CD8-positive, alpha-beta memory T cell (primary cell): ENCODE data around the gene MINAR1. TPM values are rescaled to one million over a fixed set of nuclear protein-coding genes. Genes with fewer than 3 reads are reported as not detected.

Experiments
- CTCF ChIA-PET: fragments of 350-600 bp; sonication (Branson Sonifier 250); formaldehyde crosslinking; loops from one replicate; lab custom pipeline; 2021; ENCODE audit warnings: antibody characterized with exemption; lab: Charles Lee
- POLR2A ChIA-PET: fragments of 350-600 bp; sonication (Branson Sonifier 250); formaldehyde crosslinking; loops from one replicate; lab custom pipeline; 2021; ENCODE audit warnings: antibody characterized with exemption; lab: Charles Lee
- DNase-seq, 5 donors: peaks; one replicate each; pipeline versions ENCODE4 v3.0.0 to v3.0.0-alpha.2; 2020 to 2022; ENCODE audit warnings: mixed read lengths in 1 of 5
- H3K27ac ChIP-seq: one replicate; pipeline ENCODE4 v1.7.0; 2013; ENCODE audit warnings: low read depth, mild to moderate bottlenecking, low read length, moderate library complexity
- H3K27me3 ChIP-seq: 2 replicates; pipeline ENCODE4 v1.7.0; 2013; ENCODE audit warnings: low read length, mild to moderate bottlenecking; ENCODE audit not compliant: insufficient read depth, poor library complexity, severe bottlenecking
- H3K36me3 ChIP-seq: 2 replicates; pipeline ENCODE4 v1.7.0; 2013; ENCODE audit warnings: mild to moderate bottlenecking, low read length, moderate library complexity; ENCODE audit not compliant: insufficient read depth
- H3K4me1 ChIP-seq: 2 replicates; pipeline ENCODE4 v1.7.0; 2013; ENCODE audit warnings: mild to moderate bottlenecking, low read length, moderate library complexity; ENCODE audit not compliant: insufficient read depth
- H3K4me3 ChIP-seq: 2 replicates; pipeline ENCODE4 v1.7.0; 2013; ENCODE audit warnings: mild to moderate bottlenecking, low read length
- H3K9me3 ChIP-seq: 2 replicates; pipeline ENCODE4 v1.7.0; 2013; ENCODE audit warnings: mild to moderate bottlenecking, low read length
- H3K27ac Mint-ChIP-seq, 8 donors: one replicate each; pipeline ENCODE4 v1.8.0; 2020 to 2021; ENCODE audit warnings: mixed read lengths in 8 of 8, mild to moderate bottlenecking in 6 of 8, inconsistent platforms in 3 of 8, moderate library complexity in 3 of 8
- H3K27me3 Mint-ChIP-seq, 2 donors: one replicate each; pipeline ENCODE4 v1.8.0; 2020 to 2021; ENCODE audit warnings: mixed read lengths in 2 of 2, mild to moderate bottlenecking in 1 of 2, moderate library complexity in 1 of 2
- H3K36me3 Mint-ChIP-seq, 3 donors: one replicate each; pipeline ENCODE4 v1.8.0; 2020 to 2021; ENCODE audit warnings: mixed read lengths in 3 of 3, inconsistent platforms in 1 of 3, mild to moderate bottlenecking in 1 of 3
- H3K4me1 Mint-ChIP-seq, 3 donors: one replicate each; pipeline ENCODE4 v1.8.0; 2020 to 2021; ENCODE audit warnings: mixed read lengths in 3 of 3, inconsistent platforms in 1 of 3, mild to moderate bottlenecking in 1 of 3
- H3K4me3 Mint-ChIP-seq, 7 donors: one replicate each; pipeline ENCODE4 v1.8.0; 2020 to 2021; ENCODE audit warnings: mixed read lengths in 7 of 7, mild to moderate bottlenecking in 6 of 7, moderate library complexity in 4 of 7, inconsistent platforms in 2 of 7
- H3K9me3 Mint-ChIP-seq, 5 donors: one replicate each; pipeline ENCODE4 v1.8.0; 2020 to 2022; ENCODE audit warnings: mixed read lengths in 5 of 5, mild to moderate bottlenecking in 3 of 5, moderate library complexity in 2 of 5, inconsistent platforms in 1 of 5
- polyA plus RNA-seq: library from polyadenylated mRNA; unstranded; fragments of 300-500 nt; fragmentation: Illumina TruSeq; gene quantifications from one replicate; pipeline ENCODE4 v1.2.3, GENCODE V29; 2021
- total RNA-seq, 2 experiments: library from RNA; stranded (reverse); gene quantifications; one replicate each; pipeline ENCODE4 v1.2.3, GENCODE V29; 2021

The MINAR1 gene
- total and polyA plus RNA-seq, 3 experiments from 2014 or later: 0.35 to 0.51 TPM; not detected in 1

DNA sequence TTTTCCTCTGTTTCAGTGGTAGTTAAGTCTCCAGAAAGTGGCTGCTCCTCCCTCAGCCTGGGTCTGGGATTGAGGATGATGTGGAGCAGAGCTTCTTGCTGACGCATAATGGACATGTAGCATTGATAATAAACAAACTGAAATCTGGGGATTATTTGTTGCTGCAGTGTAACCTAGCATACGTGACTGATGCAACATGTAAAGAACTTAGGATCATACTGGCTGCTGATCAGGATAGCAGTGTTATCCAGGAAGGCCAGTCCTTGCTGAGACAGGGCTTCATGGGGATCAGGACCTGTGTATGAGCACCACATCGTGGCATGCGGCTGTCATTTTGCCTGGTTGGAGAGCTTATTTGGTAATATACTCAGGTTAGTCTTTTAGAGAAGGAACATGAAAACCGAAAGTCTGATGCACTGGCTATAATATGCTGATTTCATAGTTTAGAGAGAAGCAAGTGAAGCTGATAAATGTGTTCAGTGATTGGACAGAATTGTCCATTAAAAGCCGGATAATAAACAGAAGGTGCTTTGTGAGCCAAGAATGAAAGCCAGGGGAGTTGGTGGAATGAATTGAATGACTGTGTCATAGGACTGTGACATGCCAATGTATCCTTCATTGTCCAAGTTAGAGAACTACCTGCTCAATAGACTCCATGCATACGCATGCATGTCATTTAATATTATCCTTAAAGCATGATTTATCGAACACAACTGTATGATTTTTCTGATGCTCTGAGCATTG lies 4.1 kb downstream of the MINAR1 start:
- Histone ChIP-seq H3K36me3 (no peaks in the 10 kb centered on the region), H3K4me1 (no peaks in the 10 kb centered on the region), H3K4me3 (no peak overlapping the region), H3K9me3 (no peaks in the 10 kb centered on the region), H3K27ac (no peak overlapping the region), H3K27me3 (peaks cover 7% of the 10 kb centered on the region)
- ChIA-PET POLR2A (no interaction called here), CTCF (no interaction called here)
- Mint-ChIP-seq H3K27ac (no peak overlapping the region), H3K4me3 (no peak overlapping the region), H3K4me1 (peaks cover under 1 to 3% (median 2%) of the 10 kb centered on the region in 3 donors), H3K36me3 (peaks cover 0 to 1% (median 0%) of the 10 kb centered on the region in 3 donors), H3K27me3 (peaks cover 15 to 31% of the 10 kb centered on the region in 2 donors), H3K9me3 (no peaks in the 10 kb centered on the region)
- DNase-seq: no peak

DNA sequence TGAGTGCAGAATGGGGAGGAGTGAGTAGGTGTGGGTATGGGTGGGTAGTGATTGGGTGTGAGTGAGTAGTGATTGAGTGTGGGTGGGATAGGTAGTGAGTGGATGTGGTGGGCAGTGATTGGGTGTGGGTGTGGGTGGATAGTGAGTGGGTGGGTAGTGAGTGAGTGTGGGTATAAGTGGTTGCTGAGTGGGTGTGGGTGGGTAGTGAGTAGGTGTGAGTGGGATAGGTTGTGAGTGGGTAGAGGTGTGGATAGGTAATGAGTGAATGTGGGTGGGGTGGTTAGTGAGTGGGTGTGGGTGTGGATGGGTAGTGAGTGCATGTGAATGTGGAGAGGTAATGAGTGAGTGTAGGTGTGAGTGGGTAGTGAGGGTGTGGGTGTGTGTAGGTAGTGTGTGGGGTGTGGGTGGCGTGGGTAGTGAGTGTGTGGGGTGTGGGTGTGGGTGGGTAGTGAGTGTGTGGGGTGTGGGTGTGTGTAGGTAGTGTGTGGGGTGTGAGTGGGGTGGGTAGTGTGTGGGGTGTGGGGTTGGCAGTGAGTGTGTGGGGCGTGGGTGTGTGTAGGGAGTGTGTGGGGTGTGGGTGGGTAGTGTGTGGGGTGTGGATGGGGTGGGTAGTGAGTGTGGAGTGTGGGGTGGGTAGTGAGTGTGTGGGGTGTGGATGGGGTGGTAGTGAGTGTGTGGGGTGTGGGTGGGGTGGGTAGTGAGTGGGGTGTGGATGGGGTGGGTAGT lies 5.3 kb downstream of the MINAR1 start:
- Mint-ChIP-seq H3K27ac (no peak overlapping the region), H3K4me1 (no peaks in the 10 kb centered on the region), H3K27me3 (peaks cover 12 to 27% of the 10 kb centered on the region in 2 donors), H3K4me3 (no peak overlapping the region), H3K36me3 (peaks cover 0 to 1% (median 0%) of the 10 kb centered on the region in 3 donors), H3K9me3 (no peaks in the 10 kb centered on the region)
- DNase-seq: no peak
- Histone ChIP-seq H3K27ac (no peak overlapping the region), H3K4me3 (no peak overlapping the region), H3K27me3 (peaks cover 7% of the 10 kb centered on the region), H3K4me1 (no peaks in the 10 kb centered on the region), H3K36me3 (no peaks in the 10 kb centered on the region), H3K9me3 (no peaks in the 10 kb centered on the region)
- ChIA-PET CTCF (no interaction called here), POLR2A (no interaction called here)

- ChIA-PET POLR2A (no interaction called here), CTCF (no interaction called here)
- Mint-ChIP-seq H3K27ac (no peak overlapping the region), H3K27me3 (peaks cover 3 to 9% of the 10 kb centered on the region in 2 donors), H3K4me3 (no peak overlapping the region), H3K36me3 (no peaks in the 10 kb centered on the region), H3K4me1 (no peaks in the 10 kb centered on the region), H3K9me3 (no peaks in the 10 kb centered on the region)
- no peaks in the 10 kb centered on the region for H3K9me3 ChIP-seq
- no peaks in the 10 kb centered on the region for H3K4me1 ChIP-seq
- no peak for DNase-seq
- no peaks in the 10 kb centered on the region for H3K36me3 ChIP-seq
- no peaks in the 10 kb centered on the region for H3K27me3 ChIP-seq
- H3K4me3 ChIP-seq: no peak overlapping the region
- H3K27ac ChIP-seq: no peak overlapping the region
Observed at GRCh38 chr15:79439236-79439635, 7.1 kb downstream of the MINAR1 start.

DNA sequence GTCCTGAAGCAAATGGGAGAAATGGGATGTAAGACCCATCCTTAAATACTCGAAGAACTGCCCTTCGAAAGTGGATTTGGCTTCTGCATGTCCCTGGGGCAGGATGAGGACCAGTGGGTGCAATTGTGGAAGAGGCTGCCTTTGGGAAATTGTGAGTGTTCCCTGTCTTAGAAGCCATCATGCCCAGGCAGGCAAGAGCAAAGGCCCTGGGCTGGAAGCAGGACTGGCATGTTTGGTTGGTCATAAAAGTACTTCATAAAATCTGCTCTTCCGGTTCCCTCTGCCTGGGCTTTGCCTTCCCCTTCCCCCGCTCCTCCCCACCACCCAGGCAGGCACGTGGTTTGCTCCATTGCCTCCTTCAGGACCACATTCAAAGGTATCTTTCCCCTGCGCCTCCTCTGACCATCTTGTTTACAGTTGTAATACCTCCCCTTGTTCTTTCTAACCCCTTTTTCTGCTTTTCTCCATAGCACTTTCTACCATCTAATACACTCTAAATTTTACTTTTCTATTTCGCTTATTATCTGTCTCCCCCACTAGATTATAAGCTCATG lies 8.3 kb downstream of the MINAR1 start:
- H3K4me3 Mint-ChIP-seq: no peak overlapping the region
- no peak overlapping the region for H3K27ac Mint-ChIP-seq
- no peak for DNase-seq

GRCh38 chr15:79442911-79443310 lies 10.8 kb downstream of the MINAR1 start:
- no peak overlapping the region for H3K4me3 ChIP-seq

More for the DNA sequence above, 8.3 kb downstream of the MINAR1 start:
- no peaks in the 10 kb centered on the region for H3K36me3 ChIP-seq
- Mint-ChIP-seq H3K27me3 (peaks cover 1% of the 10 kb centered on the region in 2 donors), H3K36me3 (no peaks in the 10 kb centered on the region), H3K9me3 (peaks cover 0 to 1% (median 0%) of the 10 kb centered on the region in 5 donors), H3K4me1 (no peaks in the 10 kb centered on the region)
- ChIA-PET CTCF (no interaction called here), POLR2A (no interaction called here)
- H3K4me1 ChIP-seq: no peaks in the 10 kb centered on the region
- H3K27me3 ChIP-seq: no peaks in the 10 kb centered on the region
- no peaks in the 10 kb centered on the region for H3K9me3 ChIP-seq
- no peak overlapping the region for H3K4me3 ChIP-seq
- no peak overlapping the region for H3K27ac ChIP-seq

DNA sequence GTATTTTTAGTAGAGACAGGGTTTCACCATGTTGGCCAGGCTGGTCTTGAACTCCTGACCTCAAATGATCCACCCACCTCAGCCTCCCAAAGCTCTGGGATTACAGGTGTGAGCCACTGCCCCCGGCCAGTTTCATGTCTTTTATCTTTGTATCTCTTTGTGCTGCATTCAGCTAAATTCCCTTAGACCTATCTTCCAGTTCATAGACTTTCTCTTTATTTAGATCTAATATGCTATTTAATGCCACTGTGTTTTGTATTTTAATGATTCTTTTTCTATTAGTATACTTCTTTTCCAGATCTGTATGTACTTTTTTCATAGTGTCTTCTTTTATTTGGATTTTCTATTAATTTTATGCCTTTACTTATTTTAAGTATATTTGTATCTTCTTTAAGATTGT lies 14.9 kb downstream of the MINAR1 start:
- Histone ChIP-seq H3K27me3 (peaks cover 5% of the 10 kb centered on the region), H3K36me3 (no peaks in the 10 kb centered on the region), H3K9me3 (no peaks in the 10 kb centered on the region), H3K27ac (no peak overlapping the region), H3K4me3 (no peak overlapping the region), H3K4me1 (no peaks in the 10 kb centered on the region)
- Mint-ChIP-seq H3K9me3 (peaks cover 10 to 19% (median 17%) of the 10 kb centered on the region in 5 donors), H3K4me3 (no peak overlapping the region), H3K27me3 (peaks cover 8 to 24% of the 10 kb centered on the region in 2 donors), H3K4me1 (no peaks in the 10 kb centered on the region), H3K36me3 (peaks cover 0 to 5% (median 5%) of the 10 kb centered on the region in 3 donors), H3K27ac (no peak overlapping the region)
- ChIA-PET CTCF (no interaction called here), POLR2A (no interaction called here)
- no peak for DNase-seq

More at GRCh38 chr15:79442911-79443310, 10.8 kb downstream of the MINAR1 start:
- Histone ChIP-seq H3K27me3 (no peaks in the 10 kb centered on the region), H3K4me1 (no peaks in the 10 kb centered on the region), H3K27ac (no peak overlapping the region), H3K9me3 (no peaks in the 10 kb centered on the region), H3K36me3 (no peaks in the 10 kb centered on the region)
- Mint-ChIP-seq H3K4me3 (no peak overlapping the region), H3K27ac (no peak overlapping the region), H3K27me3 (peaks cover 1% of the 10 kb centered on the region in 2 donors), H3K4me1 (no peaks in the 10 kb centered on the region), H3K9me3 (peaks cover 10 to 19% (median 11%) of the 10 kb centered on the region in 5 donors), H3K36me3 (peaks cover 0 to 5% (median 2%) of the 10 kb centered on the region in 3 donors)
- CTCF ChIA-PET: no interaction called here
- POLR2A ChIA-PET: no interaction called here
- no peak for DNase-seq

DNA sequence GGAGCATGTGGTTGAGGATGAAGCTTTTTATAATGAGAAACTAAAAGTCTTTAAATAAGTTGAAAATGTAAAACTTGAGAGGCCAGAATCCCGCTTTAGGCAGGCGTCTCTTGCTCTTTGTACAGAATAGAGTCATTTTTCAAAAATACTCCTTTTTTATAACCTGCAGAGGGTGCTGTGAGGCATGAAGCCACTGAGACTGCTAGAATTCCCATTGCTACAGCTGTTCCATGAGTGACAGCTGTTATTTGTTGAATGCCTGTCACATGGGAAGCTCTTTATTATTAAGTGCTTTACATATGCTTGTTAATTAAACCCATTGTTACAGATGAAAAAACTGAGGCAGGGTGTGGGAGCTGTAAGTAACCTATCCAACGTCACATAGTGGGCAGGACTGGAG lies 18.5 kb downstream of the MINAR1 start:
- Mint-ChIP-seq H3K4me1 (no peaks in the 10 kb centered on the region), H3K9me3 (peaks cover 9 to 19% (median 17%) of the 10 kb centered on the region in 5 donors), H3K4me3 (no peak overlapping the region), H3K27ac (no peak overlapping the region), H3K36me3 (peaks cover 0 to 5% (median 5%) of the 10 kb centered on the region in 3 donors), H3K27me3 (peaks cover 8 to 24% of the 10 kb centered on the region in 2 donors)
- ChIA-PET CTCF (no interaction called here), POLR2A (no interaction called here)
- no peak for DNase-seq
- no peak overlapping the region for H3K27ac ChIP-seq
- no peak overlapping the region for H3K4me3 ChIP-seq
- H3K4me1 ChIP-seq: no peaks in the 10 kb centered on the region
- H3K9me3 ChIP-seq: no peaks in the 10 kb centered on the region
- no peaks in the 10 kb centered on the region for H3K36me3 ChIP-seq
- H3K27me3 ChIP-seq: peaks cover 5% of the 10 kb centered on the region
